Activated naive CD4-positive, alpha-beta T cell treated with anti-CD3 and anti-CD28 coated beads, Interleukin-2, amount 50 U/mL, for 72 hours (primary cell): ENCODE data around the gene ACOX3. TPM values are rescaled to one million over a fixed set of nuclear protein-coding genes. Genes with fewer than 3 reads are reported as not detected.
"Not testable (repeated sequence)": the region's sequence is repeated elsewhere in the genome, so short reads cannot be mapped to it uniquely, and the experiment has no call there.

Experiments
- ATAC-seq, 2 donors: fragments of 150-1000 bp; cut with Tn5 transposase; 2 replicates each; pipeline ENCODE4 v1.10.0; 2021; ENCODE audit warnings: mild to moderate bottlenecking in 2 of 2, moderate library complexity in 2 of 2
- DNase-seq, 2 donors: peaks; one replicate each; pipeline ENCODE4 v3.0.0; 2021 to 2022; ENCODE audit warnings: low spot score in 2 of 2
- H3K27ac Mint-ChIP-seq, 2 donors: one replicate each; pipeline ENCODE4 v1.8.0; 2022; ENCODE audit warnings: mild to moderate bottlenecking in 2 of 2, mixed read lengths in 2 of 2
- H3K36me3 Mint-ChIP-seq, 2 donors: one replicate each; pipeline ENCODE4 v1.8.0; 2022; ENCODE audit warnings: mixed read lengths in 2 of 2
- H3K9me3 Mint-ChIP-seq, 2 donors: one replicate each; pipeline ENCODE4 v1.8.0; 2022; ENCODE audit warnings: mixed read lengths in 2 of 2
- total RNA-seq, 2 donors: library from RNA; stranded (reverse); gene quantifications; one replicate each; pipeline ENCODE4 v1.2.3, GENCODE V29; 2022

ACOX3 gene
- total RNA-seq, 2 donors from 2014 or later: 22.1 to 29.2 TPM

- not testable (repeated sequence) for H3K27ac Mint-ChIP-seq, H3K36me3 Mint-ChIP-seq, ATAC-seq, H3K9me3 Mint-ChIP-seq, DNase-seq
Observed at GRCh38 chr4:8349236-8349635, 91.3 kb downstream of the ACOX3 start.

- H3K36me3 Mint-ChIP-seq: no peaks in the 10 kb centered on the region
- no peaks in the 10 kb centered on the region for H3K9me3 Mint-ChIP-seq
- DNase-seq (no peak), ATAC-seq (no peak)
- no peak overlapping the region for H3K27ac Mint-ChIP-seq
Observed at GRCh38 chr4:8348071-8348470, 92.5 kb downstream of the ACOX3 start.

- H3K27ac Mint-ChIP-seq: no peak overlapping the region
- no peak for ATAC-seq
Observed at GRCh38 chr4:8347660-8348059, 92.9 kb downstream of the ACOX3 start.

GRCh38 chr4:8346838-8347605 is 93.5 kb downstream of the ACOX3 start:
- ATAC-seq: no peak
- Mint-ChIP-seq H3K9me3 (no peaks in the 10 kb centered on the region), H3K27ac (no peak overlapping the region), H3K36me3 (no peaks in the 10 kb centered on the region)
- DNase-seq: no peak

More at GRCh38 chr4:8347660-8348059, 92.9 kb downstream of the ACOX3 start:
- DNase-seq: no peak
- no peaks in the 10 kb centered on the region for H3K36me3 Mint-ChIP-seq
- no peaks in the 10 kb centered on the region for H3K9me3 Mint-ChIP-seq

GRCh38 chr4:8345946-8346814 is 94.3 kb downstream of the ACOX3 start:
- H3K9me3 Mint-ChIP-seq: no peaks in the 10 kb centered on the region
- ATAC-seq (no peak), DNase-seq (no peak)
- no peaks in the 10 kb centered on the region for H3K36me3 Mint-ChIP-seq
- no peak overlapping the region for H3K27ac Mint-ChIP-seq

- no peaks in the 10 kb centered on the region for H3K9me3 Mint-ChIP-seq
- H3K27ac Mint-ChIP-seq: no peak overlapping the region
- ATAC-seq (no peak), DNase-seq (no peak)
- no peaks in the 10 kb centered on the region for H3K36me3 Mint-ChIP-seq
Observed at GRCh38 chr4:8345053-8345945, 95.2 kb downstream of the ACOX3 start.

- Mint-ChIP-seq H3K36me3 (no peaks in the 10 kb centered on the region), H3K27ac (peak overlapping the region in 1 of 2 donors; percentile 50), H3K9me3 (no peaks in the 10 kb centered on the region)
- ATAC-seq: no peak
- DNase-seq: no peak
Observed at GRCh38 chr4:8344377-8344776, 96.1 kb downstream of the ACOX3 start.

- no peaks in the 10 kb centered on the region for H3K36me3 Mint-ChIP-seq
- no peak overlapping the region for H3K27ac Mint-ChIP-seq
- no peaks in the 10 kb centered on the region for H3K9me3 Mint-ChIP-seq
- no peak for DNase-seq
- ATAC-seq: no peak
Observed at GRCh38 chr4:8343967-8344331, 96.6 kb downstream of the ACOX3 start.

GRCh38 chr4:8343262-8343966 is 97.1 kb downstream of the ACOX3 start:
- H3K36me3 Mint-ChIP-seq: no peaks in the 10 kb centered on the region
- H3K9me3 Mint-ChIP-seq: peaks cover under 1 to 2% of the 10 kb centered on the region in 2 donors
- ATAC-seq (no peak), DNase-seq (no peak)
- H3K27ac Mint-ChIP-seq: no peak overlapping the region

- Mint-ChIP-seq H3K9me3 (peaks cover 5 to 6% of the 10 kb centered on the region in 2 donors), H3K36me3 (no peaks in the 10 kb centered on the region), H3K27ac (no peak overlapping the region)
- ATAC-seq: no peak
- DNase-seq: no peak
Observed at GRCh38 chr4:8342651-8343261, 97.8 kb downstream of the ACOX3 start.

GRCh38 chr4:8341691-8342090 is 98.8 kb downstream of the ACOX3 start:
- no peak for DNase-seq
- ATAC-seq: no peak
- peaks cover 5 to 8% of the 10 kb centered on the region in 2 donors for H3K9me3 Mint-ChIP-seq
- H3K36me3 Mint-ChIP-seq: peaks cover 0 to 3% of the 10 kb centered on the region in 2 donors
- no peak overlapping the region for H3K27ac Mint-ChIP-seq

GRCh38 chr4:8341281-8341680 is 99.2 kb downstream of the ACOX3 start:
- H3K27ac Mint-ChIP-seq: peak overlapping the region in 1 of 2 donors; percentile 70
- peaks cover 5 to 12% of the 10 kb centered on the region in 2 donors for H3K9me3 Mint-ChIP-seq
- H3K36me3 Mint-ChIP-seq, ATAC-seq, DNase-seq: not testable (repeated sequence)

GRCh38 chr4:8340781-8341241 is 99.7 kb downstream of the ACOX3 start:
- Mint-ChIP-seq H3K27ac (peak overlapping the region in 1 of 2 donors; percentile 70), H3K36me3 (peaks cover 0 to 9% of the 10 kb centered on the region in 2 donors), H3K9me3 (peaks cover 9 to 16% of the 10 kb centered on the region in 2 donors)
- DNase-seq (no peak), ATAC-seq (no peak)

GRCh38 chr4:8338351-8338961 is 102.1 kb downstream of the ACOX3 start:
- ATAC-seq (no peak), DNase-seq (no peak)
- Mint-ChIP-seq H3K36me3 (peaks cover 0 to 17% of the 10 kb centered on the region in 2 donors), H3K27ac (no peak overlapping the region), H3K9me3 (peaks cover 10 to 22% of the 10 kb centered on the region in 2 donors)

GRCh38 chr4:8336412-8337075 is 104.0 kb downstream of the ACOX3 start:
- Mint-ChIP-seq H3K36me3 (peaks cover 0 to 17% of the 10 kb centered on the region in 2 donors), H3K9me3 (peaks cover 10 to 22% of the 10 kb centered on the region in 2 donors), H3K27ac (no peak overlapping the region)
- ATAC-seq: no peak
- no peak for DNase-seq
